K562 (cell line): ENCODE results near the gene PELI2. TPM values are rescaled to one million over a fixed set of nuclear protein-coding genes. Genes with fewer than 3 reads are reported as not detected.
A peak's percentile ranks its signal among the peaks of the same experiment; 100 is the strongest.

ENCODE experiments used
- CHD7 ChIP-seq: fragments of 200-600 bp; sonication (generic); IDR thresholded peaks from one replicate; pipeline ENCODE4 v1.6.1; 2012; ENCODE audit warnings: mild to moderate bottlenecking, low read depth, low read length, inconsistent platforms
- CREM ChIP-seq: IDR thresholded peaks from 2 replicates; pipeline ENCODE4 v1.6.1; 2014; ENCODE audit warnings: antibody characterized with exemption, low read depth
- KDM5B ChIP-seq: fragments of 200-600 bp; sonication (generic); IDR thresholded peaks from 2 replicates; pipeline ENCODE4 v1.6.1; 2012; ENCODE audit warnings: low read depth, mild to moderate bottlenecking, moderate library complexity, low read length, control low read depth, inconsistent platforms; ENCODE audit not compliant: insufficient replicate concordance
- NKRF ChIP-seq: fragments of 450-650 bp; IDR thresholded peaks from 2 replicates; pipeline ENCODE4 v1.6.1; 2016; ENCODE audit warnings: borderline replicate concordance
- PHF21A ChIP-seq: fragments of 450-650 bp; IDR thresholded peaks from 2 replicates; pipeline ENCODE4 v1.6.1; 2017; ENCODE audit warnings: low read depth, borderline replicate concordance
- RNF2 ChIP-seq: sonication (generic); IDR thresholded peaks from 2 replicates; pipeline ENCODE4 v1.6.1; 2016
- ZFP91 ChIP-seq: sonication (generic); formaldehyde crosslinking; IDR thresholded peaks from 2 replicates; pipeline ENCODE4 v1.8.0; 2022; ENCODE audit warnings: mild to moderate bottlenecking, missing genetic modification reagents
- ZNF184 ChIP-seq: sonication (generic); formaldehyde crosslinking; IDR thresholded peaks from 2 replicates; pipeline ENCODE4 v1.5.0; 2020; ENCODE audit warnings: missing genetic modification reagents
- ZNF311 ChIP-seq: fragments of 250-450 bp; sonication (Bioruptor Pico); IDR thresholded peaks from 2 replicates; pipeline ENCODE4 v1.4.0; 2020; ENCODE audit warnings: mild to moderate bottlenecking, moderate library complexity
- polyA plus RNA-seq, 8 experiments: library from polyadenylated mRNA; depleted of rRNA in 4 of 8; stranded (reverse) in 5 of 8; unstranded in 3 of 8; fragments of >200 nt; fragmentation: Nextera tagmentation in 2 of 8; fragmentation: Illumina TruSeq in 1 of 8; extraction: Ambion mirVana in 2 of 8; extraction: Trizol in 1 of 8; gene quantifications; 2 replicates each; pipeline versions ENCODE4 v1.2.1 to v1.2.3, GENCODE V29; 2011 to 2014; ENCODE audit warnings: inconsistent platforms in 1 of 8, missing spikeins in 1 of 8
- total RNA-seq, 7 experiments: library from RNA; depleted of rRNA in 6 of 7; stranded (reverse); fragments of >200 nt in 6 of 7; fragmentation: Illumina TruSeq in 2 of 7; extraction: Trizol in 2 of 7; gene quantifications; 2 replicates each; pipeline versions ENCODE4 v1.2.1 to v1.2.3, GENCODE V29; 2011 to 2021; ENCODE audit warnings: low replicate concordance in 1 of 7
- TF ChIP-seq, protein P1 (sequence below): fragments of 200-800 bp; sonication (Bioruptor generic); IDR thresholded peaks from 2 replicates; pipeline ENCODE4 v1.6.1; 2017; ENCODE audit warnings: missing genetic modification characterization, missing compliant biosample characterization

PELI2 gene
- total and polyA plus RNA-seq, 9 of the 15 experiments (the other 6 are each of a cell fraction or from before 2014, with no cell fraction given), result 0.20 to 1.5 (median 0.44) TPM

- TF ChIP-seq CREM (0 out of 2 replicates have a peak, but pooled peaks have one; percentile 2), CHD7 (no peak), PHF21A (no peak), KDM5B (peak; percentile 27), ZNF184 (CRISPR knock-in tag) (no peak), NKRF (no peak), ZNF311 (CRISPR knock-in tag) (no peak), ZFP91 (peak; percentile 90), RNF2 (no peak)
- TF ChIP-seq, protein P1, sequence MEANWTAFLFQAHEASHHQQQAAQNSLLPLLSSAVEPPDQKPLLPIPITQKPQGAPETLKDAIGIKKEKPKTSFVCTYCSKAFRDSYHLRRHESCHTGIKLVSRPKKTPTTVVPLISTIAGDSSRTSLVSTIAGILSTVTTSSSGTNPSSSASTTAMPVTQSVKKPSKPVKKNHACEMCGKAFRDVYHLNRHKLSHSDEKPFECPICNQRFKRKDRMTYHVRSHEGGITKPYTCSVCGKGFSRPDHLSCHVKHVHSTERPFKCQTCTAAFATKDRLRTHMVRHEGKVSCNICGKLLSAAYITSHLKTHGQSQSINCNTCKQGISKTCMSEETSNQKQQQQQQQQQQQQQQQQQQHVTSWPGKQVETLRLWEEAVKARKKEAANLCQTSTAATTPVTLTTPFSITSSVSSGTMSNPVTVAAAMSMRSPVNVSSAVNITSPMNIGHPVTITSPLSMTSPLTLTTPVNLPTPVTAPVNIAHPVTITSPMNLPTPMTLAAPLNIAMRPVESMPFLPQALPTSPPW (CRISPR knock-in tag), result peak; percentile 96
Measured at GRCh38 chr14:56117765-56118610, at the start of gene PELI2 (continued).
